GM13976 (cell line): Measurements from ENCODE around the gene RASAL1.
A peak's percentile ranks its signal among the peaks of the same experiment; 100 is the strongest.

Source experiments
- DNase-seq: peaks from one replicate; pipeline ENCODE4 v3.0.0; 2012; ENCODE audit warnings: low spot score
- in situ Hi-C: fragments of 300-500 bp; cut with MboI; formaldehyde crosslinking; loops from one replicate; pipeline ENCODE4 v1.12.0; 2022; ENCODE audit warnings: low sequenced_read_pairs, mixed read lengths, inconsistent platforms; ENCODE audit not compliant: unreplicated experiment
- TF ChIP-seq, protein P1 (sequence below): IDR thresholded peaks from 2 replicates; pipeline ENCODE4 v1.5.1; 2012; ENCODE audit warnings: borderline replicate concordance, mild to moderate bottlenecking; ENCODE audit not compliant: insufficient read depth; ENCODE audit errors: extremely low read depth, missing control alignments, control extremely low read depth

The RASAL1 gene

DNA sequence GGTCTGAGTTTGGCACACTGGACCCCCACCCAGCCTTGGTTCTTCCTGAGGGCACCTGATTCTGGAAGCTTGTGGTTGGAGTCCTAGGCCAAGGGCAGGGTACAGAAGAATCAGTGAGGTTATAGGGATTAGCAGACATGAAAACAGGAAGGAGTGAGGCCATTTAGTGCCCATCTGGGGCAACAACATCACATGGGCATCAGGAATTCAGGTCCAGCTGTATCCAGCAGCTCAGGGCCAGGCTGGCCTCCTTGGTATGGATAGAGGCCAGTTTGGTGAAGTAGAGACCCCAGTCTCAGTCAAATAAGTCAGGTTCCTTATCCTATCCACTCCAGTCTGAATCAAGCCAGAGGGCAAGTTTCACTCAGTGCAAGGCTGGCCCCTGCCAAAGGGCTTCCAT is 36.2 kb downstream of the RASAL1 start:
- no peak for DNase-seq
- TF ChIP-seq, protein P1, sequence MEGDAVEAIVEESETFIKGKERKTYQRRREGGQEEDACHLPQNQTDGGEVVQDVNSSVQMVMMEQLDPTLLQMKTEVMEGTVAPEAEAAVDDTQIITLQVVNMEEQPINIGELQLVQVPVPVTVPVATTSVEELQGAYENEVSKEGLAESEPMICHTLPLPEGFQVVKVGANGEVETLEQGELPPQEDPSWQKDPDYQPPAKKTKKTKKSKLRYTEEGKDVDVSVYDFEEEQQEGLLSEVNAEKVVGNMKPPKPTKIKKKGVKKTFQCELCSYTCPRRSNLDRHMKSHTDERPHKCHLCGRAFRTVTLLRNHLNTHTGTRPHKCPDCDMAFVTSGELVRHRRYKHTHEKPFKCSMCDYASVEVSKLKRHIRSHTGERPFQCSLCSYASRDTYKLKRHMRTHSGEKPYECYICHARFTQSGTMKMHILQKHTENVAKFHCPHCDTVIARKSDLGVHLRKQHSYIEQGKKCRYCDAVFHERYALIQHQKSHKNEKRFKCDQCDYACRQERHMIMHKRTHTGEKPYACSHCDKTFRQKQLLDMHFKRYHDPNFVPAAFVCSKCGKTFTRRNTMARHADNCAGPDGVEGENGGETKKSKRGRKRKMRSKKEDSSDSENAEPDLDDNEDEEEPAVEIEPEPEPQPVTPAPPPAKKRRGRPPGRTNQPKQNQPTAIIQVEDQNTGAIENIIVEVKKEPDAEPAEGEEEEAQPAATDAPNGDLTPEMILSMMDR = no peak
- in situ Hi-C loops = loop anchor here (5.0 kb wide), 1 partner anchor 52 kb away; no protein-coding TSS in a partner anchor

- TF ChIP-seq, protein P1 = peak; percentile 91
- peak; percentile 85 for DNase-seq
- in situ Hi-C loops = loop anchor here (5.0 kb wide), 1 partner anchor 51 kb away; no protein-coding TSS in a partner anchor
Observed at GRCh38 chr12:113098441-113099028, 37.0 kb downstream of the RASAL1 start.

DNA sequence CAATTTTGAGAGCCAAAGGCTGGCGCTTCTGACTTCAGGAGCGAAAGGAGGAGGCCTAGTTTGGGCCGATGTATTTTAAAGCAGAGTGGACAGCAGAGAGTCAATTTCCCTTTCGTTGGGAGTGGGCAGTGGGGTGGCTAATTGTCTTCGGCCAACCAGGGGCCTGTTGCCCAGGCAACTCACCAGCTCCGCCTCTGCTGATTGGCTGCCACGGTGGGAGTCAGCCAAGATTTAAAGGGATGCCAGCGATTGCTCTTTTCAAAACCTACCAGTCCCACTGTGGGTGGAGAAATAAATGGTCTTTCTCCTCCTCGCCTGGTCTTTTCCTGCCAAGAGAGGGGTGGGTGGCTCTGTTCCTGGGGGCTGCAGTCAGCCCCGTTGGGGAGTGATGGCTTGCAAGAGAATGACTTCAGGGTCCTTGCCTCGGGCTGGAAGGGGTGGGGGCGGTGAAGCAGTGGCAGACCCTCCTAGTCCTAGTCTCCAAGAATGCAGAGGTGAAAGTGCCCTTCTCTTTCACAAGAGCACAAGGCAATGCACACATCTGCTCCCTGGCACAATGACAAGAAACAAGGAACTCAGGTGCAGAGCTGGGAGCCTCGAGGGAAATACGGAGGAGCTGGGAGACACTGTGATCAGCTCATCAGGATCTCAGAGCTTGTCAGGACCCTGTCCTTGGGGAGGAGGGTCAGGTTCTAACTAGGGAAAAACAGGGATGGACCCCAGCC is 37.7 kb downstream of the RASAL1 start:
- DNase-seq = no peak
- TF ChIP-seq, protein P1 = no peak
- in situ Hi-C loops = loop anchor here (5.0 kb wide), 1 partner anchor 51 kb away; no protein-coding TSS in a partner anchor

DNA sequence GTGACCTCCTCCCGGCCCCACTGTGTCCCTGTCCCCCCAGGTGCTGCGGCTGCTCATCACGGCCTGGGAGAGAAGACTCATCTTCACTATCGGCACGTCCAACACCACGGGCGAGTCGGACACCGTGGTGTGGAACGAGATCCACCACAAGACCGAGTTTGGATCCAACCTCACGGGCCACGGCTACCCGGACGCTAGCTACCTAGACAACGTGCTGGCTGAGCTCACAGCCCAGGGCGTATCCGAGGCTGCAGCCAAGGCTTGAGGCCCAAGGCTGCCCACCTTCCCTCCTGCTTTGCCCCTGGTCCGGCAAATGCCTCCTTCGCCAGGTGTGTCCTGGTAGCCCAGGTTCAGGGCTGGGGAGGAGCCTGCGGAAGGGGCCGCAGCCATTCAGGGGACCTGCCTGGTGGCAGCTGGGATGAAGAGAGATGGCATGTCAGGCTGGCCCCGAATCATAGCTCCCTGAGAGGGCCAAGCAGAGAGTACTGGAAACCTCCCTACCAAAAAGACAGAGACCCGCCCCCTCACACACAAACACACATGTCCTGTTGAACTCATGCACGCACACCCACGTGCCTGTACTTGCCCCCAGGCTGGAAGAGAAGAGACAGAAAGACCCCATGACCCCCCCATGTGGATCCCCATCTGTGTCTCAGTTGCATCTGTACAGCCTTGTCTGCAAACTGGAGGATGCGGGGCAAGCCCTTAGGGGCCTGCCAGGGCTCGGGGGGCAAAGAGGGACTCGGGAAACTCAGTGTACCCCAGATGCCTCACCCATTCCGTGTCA is 38.7 kb downstream of the RASAL1 start:
- DNase-seq = no peak

DNA sequence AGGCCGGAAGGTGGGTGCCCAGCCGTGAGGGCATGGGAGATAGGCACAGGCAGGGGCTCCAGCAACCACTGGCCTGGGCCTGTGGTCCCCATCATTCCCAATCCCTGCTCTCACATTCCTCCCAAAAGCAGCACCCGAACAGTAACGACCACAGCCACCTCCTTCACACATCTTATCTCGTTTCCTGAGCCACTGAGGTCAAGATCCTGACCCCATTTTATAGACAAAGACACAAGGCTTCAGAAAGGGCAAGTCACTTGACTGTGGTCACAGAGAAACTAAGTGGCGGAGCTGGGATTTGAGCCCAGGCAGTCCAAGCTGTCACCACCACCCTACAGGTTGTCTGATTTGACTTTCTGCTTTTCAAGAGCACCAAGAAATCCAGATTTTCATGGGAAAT is 40.2 kb downstream of the RASAL1 start:
- no peak for DNase-seq
- in situ Hi-C loops = loop anchor here (5.0 kb wide), 1 partner anchor 48 kb away; no protein-coding TSS in a partner anchor
- TF ChIP-seq, protein P1 = no peak

More for the DNA sequence above, 38.7 kb downstream of the RASAL1 start:
- in situ Hi-C loops = loop anchor here (5.0 kb wide), 1 partner anchor 50 kb away; no protein-coding TSS in a partner anchor
- TF ChIP-seq, protein P1 = no peak

GRCh38 chr12:113094738-113095137 is 40.8 kb downstream of the RASAL1 start:
- in situ Hi-C loops = loop anchor here (5.0 kb wide), 1 partner anchor 47 kb away; no protein-coding TSS in a partner anchor
- DNase-seq = no peak
- TF ChIP-seq, protein P1 = no peak
